WTC11 (cell line): Measurements from ENCODE around the gene VANGL2. TPM values are rescaled to one million over a fixed set of nuclear protein-coding genes. Genes with fewer than 3 reads are reported as not detected.

Source experiments
- ATAC-seq: fragments of 200-7000 bp; cut with Tn5 transposase; 2 replicates; pipeline ENCODE4 v1.10.0; 2021; ENCODE audit warnings: mild to moderate bottlenecking, moderate library complexity
- CTCF ChIA-PET: fragments of 300-600 bp; sonication (Branson Sonifier 250); formaldehyde crosslinking; loops from one replicate; lab custom pipeline; 2021; ENCODE audit warnings: antibody characterized with exemption; lab: Charles Lee
- POLR2A ChIA-PET: fragments of 350-600 bp; sonication (Branson Sonifier 250); formaldehyde crosslinking; loops from one replicate; lab custom pipeline; 2021; ENCODE audit warnings: antibody characterized with exemption; lab: Charles Lee
- DNase-seq: peaks from one replicate; pipeline ENCODE4 v3.0.0; 2021; ENCODE audit warnings: low spot score
- H3K27ac Mint-ChIP-seq: 2 replicates; pipeline ENCODE4 v1.8.0; 2021; ENCODE audit warnings: mixed read lengths
- H3K27me3 Mint-ChIP-seq: 2 replicates; pipeline ENCODE4 v1.8.0; 2021; ENCODE audit warnings: low read depth, mild to moderate bottlenecking, moderate library complexity, mixed read lengths
- H3K36me3 Mint-ChIP-seq: 2 replicates; pipeline ENCODE4 v1.8.0; 2021; ENCODE audit warnings: mixed read lengths
- H3K4me1 Mint-ChIP-seq: 2 replicates; pipeline ENCODE4 v1.8.0; 2022; ENCODE audit warnings: mixed read lengths
- H3K4me3 Mint-ChIP-seq: 2 replicates; pipeline ENCODE4 v1.8.0; 2021; ENCODE audit warnings: mild to moderate bottlenecking, moderate library complexity, mixed read lengths
- H3K9me3 Mint-ChIP-seq: 2 replicates; pipeline ENCODE4 v1.8.0; 2021; ENCODE audit warnings: mixed read lengths
- AR ChIP-seq: fragments of 250-450 bp; sonication (Bioruptor Pico); IDR thresholded peaks from 2 replicates; pipeline ENCODE4 v1.9.0; 2021; ENCODE audit warnings: mild to moderate bottlenecking
- ARID4B ChIP-seq: sonication (generic); formaldehyde crosslinking; IDR thresholded peaks from 2 replicates; pipeline ENCODE4 v1.8.0; 2023; ENCODE audit warnings: missing genetic modification reagents, mild to moderate bottlenecking, borderline replicate concordance
- ATF2 ChIP-seq: sonication (generic); formaldehyde crosslinking; IDR thresholded peaks from 2 replicates; pipeline ENCODE4 v1.8.1; 2022; ENCODE audit warnings: low read depth, missing genetic modification reagents, borderline replicate concordance
- EMX1 ChIP-seq: fragments of 250-450 bp; sonication (Bioruptor Pico); IDR thresholded peaks from 2 replicates; pipeline ENCODE4 v1.8.0; 2021; ENCODE audit warnings: mild to moderate bottlenecking
- ERG ChIP-seq: fragments of 250-450 bp; sonication (Bioruptor Pico); IDR thresholded peaks from 2 replicates; pipeline ENCODE4 v1.8.0; 2021; ENCODE audit warnings: mild to moderate bottlenecking
- ETV6 ChIP-seq: sonication (generic); formaldehyde crosslinking; IDR thresholded peaks from 2 replicates; pipeline ENCODE4 v1.8.1; 2022; ENCODE audit warnings: mild to moderate bottlenecking, missing genetic modification reagents
- FOXJ3 ChIP-seq: sonication (generic); formaldehyde crosslinking; IDR thresholded peaks from 2 replicates; pipeline ENCODE4 v1.9.0; 2021; ENCODE audit warnings: missing genetic modification reagents, mild to moderate bottlenecking, borderline replicate concordance
- FOXP1 ChIP-seq: sonication (generic); formaldehyde crosslinking; IDR thresholded peaks from 2 replicates; pipeline ENCODE4 v1.8.0; 2022; ENCODE audit warnings: missing genetic modification reagents, mild to moderate bottlenecking, moderate library complexity, borderline replicate concordance
- GTF2I ChIP-seq: fragments of 250-450 bp; sonication (Bioruptor Pico); conservative IDR thresholded peaks from 2 replicates; pipeline ENCODE4 v1.4.0; 2021; ENCODE audit warnings: mild to moderate bottlenecking
- HMGXB4 ChIP-seq: sonication (generic); formaldehyde crosslinking; IDR thresholded peaks from 2 replicates; pipeline ENCODE4 v1.8.1; 2023; ENCODE audit warnings: mild to moderate bottlenecking, moderate library complexity, missing genetic modification reagents
- JAZF1 ChIP-seq: fragments of 250-450 bp; sonication (Bioruptor Pico); IDR thresholded peaks from 2 replicates; pipeline ENCODE4 v1.9.0; 2021; ENCODE audit warnings: moderate library complexity, mild to moderate bottlenecking, inconsistent platforms
- JUN ChIP-seq: sonication (generic); formaldehyde crosslinking; IDR thresholded peaks from 2 replicates; pipeline ENCODE4 v1.8.0; 2023; ENCODE audit warnings: mild to moderate bottlenecking, missing genetic modification reagents
- MLX ChIP-seq: sonication (generic); formaldehyde crosslinking; IDR thresholded peaks from 2 replicates; pipeline ENCODE4 v1.8.1; 2023; ENCODE audit warnings: mild to moderate bottlenecking, missing genetic modification reagents, moderate library complexity
- MYBL2 ChIP-seq: sonication (generic); formaldehyde crosslinking; IDR thresholded peaks from 2 replicates; pipeline ENCODE4 v1.8.1; 2023; ENCODE audit warnings: mild to moderate bottlenecking, moderate library complexity, missing genetic modification reagents
- PREB ChIP-seq: sonication (generic); formaldehyde crosslinking; IDR thresholded peaks from 2 replicates; pipeline ENCODE4 v1.8.1; 2022; ENCODE audit warnings: mild to moderate bottlenecking, missing genetic modification reagents, moderate library complexity, borderline replicate concordance
- ZNF219 ChIP-seq: sonication (generic); formaldehyde crosslinking; IDR thresholded peaks from 2 replicates; pipeline ENCODE4 v1.8.0; 2023; ENCODE audit warnings: missing genetic modification reagents, mild to moderate bottlenecking, borderline replicate concordance
- ZNF263 ChIP-seq: sonication (generic); formaldehyde crosslinking; IDR thresholded peaks from 2 replicates; pipeline ENCODE4 v1.8.1; 2022; ENCODE audit warnings: low read depth, mild to moderate bottlenecking, moderate library complexity, missing genetic modification reagents
- ZNF425 ChIP-seq: fragments of 250-450 bp; sonication (Bioruptor Pico); conservative IDR thresholded peaks from 2 replicates; pipeline ENCODE4 v1.9.0; 2021; ENCODE audit warnings: mild to moderate bottlenecking
- total RNA-seq: library from RNA; stranded (reverse); gene quantifications from 3 replicates; pipeline ENCODE4 v1.2.3, GENCODE V29; 2021

VANGL2 gene
- total RNA-seq, 1 experiment from 2014 or later: 68.0 TPM

GRCh38 chr1:160369087-160369486 is 31.3 kb upstream of the VANGL2 start (continued):
- TF ChIP-seq ARID4B (no peak), EMX1 (no peak), HMGXB4 (CRISPR knock-in tag) (no peak), PREB (CRISPR knock-in tag) (no peak)

- Mint-ChIP-seq H3K4me1 (peaks cover 31% of the 10 kb centered on the region), H3K27me3 (no peaks in the 10 kb centered on the region), H3K4me3 (no peak overlapping the region), H3K9me3 (no peaks in the 10 kb centered on the region), H3K27ac (no peak overlapping the region), H3K36me3 (no peaks in the 10 kb centered on the region)
- DNase-seq (no peak), ATAC-seq (no peak)
- ChIA-PET CTCF (interaction anchor here (0.6 to 2.0 kb wide), 7 partner anchors 16 to 1237 kb away, joined by 3 to 20 read pairs (median 4); no protein-coding TSS in a partner anchor), POLR2A (interaction anchor here (0.7 to 2.1 kb wide), 2 partner anchors 8 to 226 kb away, joined by 3 to 9 read pairs; no protein-coding TSS in a partner anchor)
- TF ChIP-seq ZNF263: no peak
- TF ChIP-seq MYBL2: no peak
- no peak for TF ChIP-seq FOXP1 (CRISPR knock-in tag)
- TF ChIP-seq GTF2I (CRISPR knock-in tag): no peak
- TF ChIP-seq ERG (CRISPR knock-in tag): no peak
- TF ChIP-seq ZNF219 (CRISPR knock-in tag): no peak
- TF ChIP-seq MLX (CRISPR knock-in tag): no peak
- no peak for TF ChIP-seq AR
- no peak for TF ChIP-seq JUN (CRISPR knock-in tag)
- TF ChIP-seq ETV6 (CRISPR knock-in tag): no peak
- no peak for TF ChIP-seq JAZF1 (CRISPR knock-in tag)
- no peak for TF ChIP-seq FOXJ3 (CRISPR knock-in tag)
- TF ChIP-seq ATF2 (CRISPR knock-in tag): no peak
- no peak for TF ChIP-seq ZNF425 (CRISPR knock-in tag)
Observed at GRCh38 chr1:160370561-160371345, 29.6 kb upstream of the VANGL2 start.
